ENCODE measurements around the gene AGL. TPM values are rescaled to one million over a fixed set of nuclear protein-coding genes. Genes with fewer than 3 reads are reported as not detected.

AGL gene
- total and polyA plus RNA-seq, 2 of the 8 experiments (the other 6 are each of a cell fraction or from before 2014, with no cell fraction given), result 2.7 to 19.2 TPM

- TF ChIP-seq ATF2 (IDR thresholded peaks at IDR 0.05; ENCODE audit: low read length), result no peak
Measured at GRCh38 chr1:99867682-99868081, 17.5 kb downstream of the AGL start (continued).
